A673 (cell line): ENCODE data around the gene FAAP100.
A peak's percentile ranks its signal among the peaks of the same experiment; 100 is the strongest.

Experiments used
- CTCF ChIP-seq: fragments of 300-800, 200-600 bp; sonication (generic); conservative IDR thresholded peaks from 2 replicates; pipeline ENCODE4 v1.5.1; 2017; ENCODE audit warnings: low read depth, mild to moderate bottlenecking, antibody characterized with exemption, low read length, moderate library complexity, mixed read lengths
- EZH2 ChIP-seq: fragments of 200-600 bp; sonication (generic); IDR thresholded peaks from 2 replicates; pipeline ENCODE4 v1.6.1; 2017; ENCODE audit warnings: borderline replicate concordance, low read depth, mild to moderate bottlenecking, mixed read lengths, antibody characterized with exemption, low read length; ENCODE audit not compliant: poor library complexity, severe bottlenecking

GRCh38 chr17:81537856-81538555, 14.1 kb downstream of the FAAP100 start:
- TF ChIP-seq CTCF: 0 out of 2 replicates have a peak, but pooled peaks have one; percentile 1
- TF ChIP-seq EZH2: no peak
